IMR-90 (cell line): ENCODE results near the gene BCL2L1.

Experiments used
- BHLHE40 ChIP-seq: fragments of 150-350 bp; IDR thresholded peaks from 2 replicates; pipeline ENCODE4 v1.6.1; 2016; ENCODE audit warnings: mild to moderate bottlenecking, low read depth, low read length
- CEBPB ChIP-seq: IDR thresholded peaks from 2 replicates; pipeline ENCODE4 v1.6.1; 2012; ENCODE audit warnings: low read depth, low read length, improper control_type of control experiment
- CTCF ChIP-seq: conservative IDR thresholded peaks from 2 replicates; pipeline ENCODE4 v1.5.1; 2012; ENCODE audit warnings: mild to moderate bottlenecking, low read depth, low read length, improper control_type of control experiment
- ELK1 ChIP-seq: fragments of 150-350 bp; IDR thresholded peaks from 2 replicates; pipeline ENCODE4 v1.6.1; 2016; ENCODE audit warnings: low read depth, mild to moderate bottlenecking, low read length, moderate library complexity, borderline replicate concordance
- FOS ChIP-seq: fragments of 150-350 bp; IDR thresholded peaks from 2 replicates; pipeline ENCODE4 v1.6.1; 2016; ENCODE audit warnings: low read depth, low read length
- MXI1 ChIP-seq: IDR thresholded peaks from 2 replicates; pipeline ENCODE4 v1.6.1; 2012; ENCODE audit warnings: low read depth, mild to moderate bottlenecking, low read length, moderate library complexity, borderline replicate concordance
- POLR2A ChIP-seq: IDR thresholded peaks from 2 replicates; pipeline ENCODE4 v1.6.1; 2012; ENCODE audit warnings: mild to moderate bottlenecking, low read depth, low read length
- RAD21 ChIP-seq: IDR thresholded peaks from 2 replicates; pipeline ENCODE4 v1.6.1; 2012; ENCODE audit warnings: low read length, improper control_type of control experiment
- RCOR1 ChIP-seq: IDR thresholded peaks from 2 replicates; pipeline ENCODE4 v1.6.1; 2012; ENCODE audit warnings: mild to moderate bottlenecking, low read length, improper control_type of control experiment; ENCODE audit not compliant: insufficient replicate concordance
- RFX5 ChIP-seq: IDR thresholded peaks from 2 replicates; pipeline ENCODE4 v1.8.0; 2012; ENCODE audit warnings: low read depth, mild to moderate bottlenecking, low read length, moderate library complexity
- SMC3 ChIP-seq: fragments of 150-350 bp; IDR thresholded peaks from 2 replicates; pipeline ENCODE4 v1.6.1; 2016; ENCODE audit warnings: low read depth, mild to moderate bottlenecking, antibody characterized with exemption, low read length, moderate library complexity
- USF2 ChIP-seq: fragments of 150-350 bp; IDR thresholded peaks from 2 replicates; pipeline ENCODE4 v1.6.1; 2017; ENCODE audit warnings: mild to moderate bottlenecking, antibody characterized with exemption, low read length, low read depth

- TF ChIP-seq CTCF (no peak), RAD21 (no peak), POLR2A (no peak), CEBPB (no peak), SMC3 (no peak), FOS (no peak), MXI1 (no peak), RCOR1 (no peak), RFX5 (no peak), BHLHE40 (no peak), ELK1 (no peak), USF2 (no peak)
Observed at GRCh38 chr20:31644701-31645100, 78.0 kb downstream of the BCL2L1 start.
